Measurements from ENCODE around the gene LACTBL1. TPM values are rescaled to one million over a fixed set of nuclear protein-coding genes. Genes with fewer than 3 reads are reported as not detected.

Gene LACTBL1
- total RNA-seq, 1 donor = not detected

GRCh38 chr1:22953740-22954141 lies 18.9 kb downstream of the LACTBL1 start:
- Histone ChIP-seq H2AFZ (ENCODE audit: low read length) (no peak overlapping the region), H3K27ac (ENCODE audit: low read depth, low read length) (no peak overlapping the region), H3K27me3 (ENCODE audit: insufficient read depth, low read length) (peaks cover 56% of the 10 kb centered on the region), H3K4me2 (ENCODE audit: insufficient read depth, low read length) (no peak overlapping the region), H4K20me1 (ENCODE audit: insufficient read depth, low read length) (no peaks in the 10 kb centered on the region), H3K36me3 (ENCODE audit: insufficient read depth, low read length) (no peaks in the 10 kb centered on the region), H3K4me1 (ENCODE audit: insufficient read depth, low read length) (no peaks in the 10 kb centered on the region), H3K9me3 (ENCODE audit: low read depth, low read length) (no peaks in the 10 kb centered on the region), H3K4me3 (ENCODE audit: insufficient read depth, low read length) (no peak overlapping the region), H3K79me2 (ENCODE audit: insufficient read depth, low read length) (no peaks in the 10 kb centered on the region)
- TF ChIP-seq CTCF (IDR thresholded peaks at IDR 0.05; ENCODE audit: extremely low read depth, low read depth, low read length) = no peak
- no peak for DNase-seq (ENCODE audit: insufficient read length, low spot score, missing footprints)

GRCh38 chr1:22953057-22953739 lies 19.5 kb downstream of the LACTBL1 start:
- TF ChIP-seq CTCF (IDR thresholded peaks at IDR 0.05; ENCODE audit: extremely low read depth, low read depth, low read length) = no peak
- no peak overlapping the region for H3K27ac ChIP-seq (ENCODE audit: low read depth, low read length)
- H3K4me2 ChIP-seq (ENCODE audit: insufficient read depth, low read length) = no peak overlapping the region
- H3K79me2 ChIP-seq (ENCODE audit: insufficient read depth, low read length) = no peaks in the 10 kb centered on the region
- no peak for DNase-seq (ENCODE audit: insufficient read length, low spot score, missing footprints)
- H3K27me3 ChIP-seq (ENCODE audit: insufficient read depth, low read length) = peaks cover 59% of the 10 kb centered on the region
- H2AFZ ChIP-seq (ENCODE audit: low read length) = no peak overlapping the region
- no peak overlapping the region for H3K4me3 ChIP-seq (ENCODE audit: insufficient read depth, low read length)
- H4K20me1 ChIP-seq (ENCODE audit: insufficient read depth, low read length) = no peaks in the 10 kb centered on the region
- no peaks in the 10 kb centered on the region for H3K36me3 ChIP-seq (ENCODE audit: insufficient read depth, low read length)
- no peaks in the 10 kb centered on the region for H3K4me1 ChIP-seq (ENCODE audit: insufficient read depth, low read length)
- no peaks in the 10 kb centered on the region for H3K9me3 ChIP-seq (ENCODE audit: low read depth, low read length)

- no peak overlapping the region for H3K4me2 ChIP-seq (ENCODE audit: insufficient read depth, low read length)
- DNase-seq (ENCODE audit: insufficient read length, low spot score, missing footprints) = no peak
- H3K27ac ChIP-seq (ENCODE audit: low read depth, low read length) = no peak overlapping the region
These were observed 20.0 kb downstream of the LACTBL1 start for GRCh38 chr1:22952694-22953056.

GRCh38 chr1:22951796-22952195 lies 20.9 kb downstream of the LACTBL1 start:
- Histone ChIP-seq H3K27ac (ENCODE audit: low read depth, low read length) (no peak overlapping the region), H3K4me3 (ENCODE audit: insufficient read depth, low read length) (no peak overlapping the region), H3K27me3 (ENCODE audit: insufficient read depth, low read length) (peaks cover 69% of the 10 kb centered on the region), H3K79me2 (ENCODE audit: insufficient read depth, low read length) (no peaks in the 10 kb centered on the region), H4K20me1 (ENCODE audit: insufficient read depth, low read length) (no peaks in the 10 kb centered on the region), H3K9me3 (ENCODE audit: low read depth, low read length) (no peaks in the 10 kb centered on the region), H3K4me1 (ENCODE audit: insufficient read depth, low read length) (no peaks in the 10 kb centered on the region), H3K36me3 (ENCODE audit: insufficient read depth, low read length) (no peaks in the 10 kb centered on the region), H2AFZ (ENCODE audit: low read length) (no peak overlapping the region), H3K4me2 (ENCODE audit: insufficient read depth, low read length) (no peak overlapping the region)
- no peak for TF ChIP-seq CTCF (IDR thresholded peaks at IDR 0.05; ENCODE audit: extremely low read depth, low read depth, low read length)
- no peak for DNase-seq (ENCODE audit: insufficient read length, low spot score, missing footprints)

More at GRCh38 chr1:22952694-22953056, 20.0 kb downstream of the LACTBL1 start:
- peaks cover 63% of the 10 kb centered on the region for H3K27me3 ChIP-seq (ENCODE audit: insufficient read depth, low read length)
- H3K4me3 ChIP-seq (ENCODE audit: insufficient read depth, low read length) = no peak overlapping the region
- H3K36me3 ChIP-seq (ENCODE audit: insufficient read depth, low read length) = no peaks in the 10 kb centered on the region
- no peak for TF ChIP-seq CTCF (IDR thresholded peaks at IDR 0.05; ENCODE audit: extremely low read depth, low read depth, low read length)
- H3K4me1 ChIP-seq (ENCODE audit: insufficient read depth, low read length) = no peaks in the 10 kb centered on the region
- no peak overlapping the region for H2AFZ ChIP-seq (ENCODE audit: low read length)
- H3K9me3 ChIP-seq (ENCODE audit: low read depth, low read length) = no peaks in the 10 kb centered on the region
- H3K79me2 ChIP-seq (ENCODE audit: insufficient read depth, low read length) = no peaks in the 10 kb centered on the region
- H4K20me1 ChIP-seq (ENCODE audit: insufficient read depth, low read length) = no peaks in the 10 kb centered on the region

Measured in osteoblast (primary cell).